H1 (cell line): ENCODE data around the gene CMSS1. TPM values are rescaled to one million over a fixed set of nuclear protein-coding genes. Genes with fewer than 3 reads are reported as not detected.

ENCODE experiments used
- CTCF ChIA-PET: fragments of 300-600 bp; sonication (Branson Sonifier 250); formaldehyde crosslinking; loops from one replicate; lab custom pipeline; 2021; ENCODE audit not compliant: partially characterized antibody; lab: Charles Lee
- POLR2A ChIA-PET: fragments of 300-600 bp; sonication (Branson Sonifier 250); formaldehyde crosslinking; loops from one replicate; lab custom pipeline; 2021; ENCODE audit warnings: inconsistent platforms; ENCODE audit not compliant: partially characterized antibody; lab: Charles Lee
- DNase-seq, 2 experiments: peaks; one replicate each; pipeline versions ENCODE4 v3.0.0 to v3.0.0-alpha.2; 2010 to 2022; ENCODE audit warnings: low spot score in 2 of 2, low read depth in 1 of 2, mixed read lengths in 1 of 2
- FAIRE-seq: peaks from 2 replicates; lab custom pipeline; 2011; peaks lifted over from hg19 to GRCh38; lab: Jason Lieb, UNC
- H2AFZ ChIP-seq: 2 replicates; pipeline ENCODE4 v1.8.1; 2012; ENCODE audit warnings: low read length, inconsistent platforms
- H2AK5ac ChIP-seq: 2 replicates; pipeline ENCODE4 v1.6.1; 2013; ENCODE audit warnings: low read depth, low read length
- H2BK120ac ChIP-seq: replicated peaks from 2 replicates; pipeline ENCODE3; 2013; ENCODE audit warnings: low read depth, low read length, inconsistent platforms
- H2BK12ac ChIP-seq: 2 replicates; pipeline ENCODE4 v1.6.1; 2013; ENCODE audit warnings: low read depth, low read length
- H2BK15ac ChIP-seq: 2 replicates; pipeline ENCODE4 v1.6.1; 2013; ENCODE audit warnings: low read length
- H2BK20ac ChIP-seq: 2 replicates; pipeline ENCODE4 v1.6.1; 2013; ENCODE audit warnings: low read length
- H2BK5ac ChIP-seq: 2 replicates; pipeline ENCODE4 v1.6.1; 2013; ENCODE audit warnings: low read depth, low read length
- H3K14ac ChIP-seq: 2 replicates; pipeline ENCODE4 v1.6.1; 2013; ENCODE audit warnings: inconsistent platforms; ENCODE audit not compliant: insufficient read length
- H3K18ac ChIP-seq: 2 replicates; pipeline ENCODE4 v1.6.1; 2013; ENCODE audit warnings: low read length; ENCODE audit errors: extremely low read depth
- H3K23ac ChIP-seq: 2 replicates; pipeline ENCODE4 v1.6.1; 2013; ENCODE audit warnings: inconsistent platforms; ENCODE audit not compliant: insufficient read length
- H3K23me2 ChIP-seq: 2 replicates; pipeline ENCODE4 v1.6.1; 2013; ENCODE audit warnings: low read depth, low read length
- H3K27ac ChIP-seq: 2 replicates; pipeline ENCODE4 v1.6.1; 2011; ENCODE audit warnings: low read depth, low read length, inconsistent platforms
- H3K27me3 ChIP-seq, 4 experiments: replicated peaks in 1 of 4; 1 replicate in 1 of 4; 2 replicates in 3 of 4; pipeline versions ENCODE4 v1.6.1 to v1.8.1; 2011 to 2013; ENCODE audit warnings: low read length in 3 of 4, mild to moderate bottlenecking in 3 of 4, inconsistent platforms in 2 of 4, mixed read lengths in 2 of 4, moderate library complexity in 1 of 4; ENCODE audit not compliant: control insufficient read depth in 3 of 4, insufficient read depth in 3 of 4; ENCODE audit errors: extremely low read depth in 1 of 4
- H3K36me3 ChIP-seq, 4 experiments: 2 replicates each; pipeline versions ENCODE4 v1.6.1 to v1.8.1; 2011 to 2013; ENCODE audit warnings: mild to moderate bottlenecking in 4 of 4, low read length in 3 of 4, moderate library complexity in 2 of 4, control low read depth in 1 of 4, inconsistent platforms in 1 of 4; ENCODE audit not compliant: insufficient read depth in 4 of 4, control insufficient read depth in 2 of 4
- H3K4ac ChIP-seq: replicated peaks from 2 replicates; pipeline ENCODE3; 2013; ENCODE audit warnings: low read length, low read depth, mixed read lengths, inconsistent platforms; ENCODE audit not compliant: insufficient read length
- H3K4me1 ChIP-seq, 4 experiments: replicated peaks in 1 of 4; 1 replicate in 1 of 4; 2 replicates in 3 of 4; pipeline versions ENCODE4 v1.6.1 to v1.8.1; 2011 to 2013; ENCODE audit warnings: low read length in 3 of 4, inconsistent platforms in 2 of 4, mixed read lengths in 1 of 4; ENCODE audit not compliant: insufficient read depth in 4 of 4, control insufficient read depth in 3 of 4
- H3K4me2 ChIP-seq, 2 experiments: 2 replicates each; pipeline versions ENCODE4 v1.6.1 to v1.8.1; 2011 to 2013; ENCODE audit warnings: low read depth in 2 of 2, low read length in 2 of 2, control low read depth in 1 of 2, inconsistent platforms in 1 of 2, mild to moderate bottlenecking in 1 of 2; ENCODE audit not compliant: insufficient read depth in 1 of 2
- H3K4me3 ChIP-seq, 4 experiments: fragments of 200-600, 300-600 bp in 1 of 4; sonication (generic), shearing (Covaris generic), sonication (Bioruptor Twin) in 1 of 4; 2 replicates each; pipeline versions ENCODE4 v1.5.1 to v1.8.1; 2011 to 2016; ENCODE audit warnings: low read length in 4 of 4, low read depth in 3 of 4, control low read depth in 2 of 4, inconsistent platforms in 2 of 4, mild to moderate bottlenecking in 2 of 4, mixed read lengths in 1 of 4, moderate library complexity in 1 of 4; ENCODE audit not compliant: insufficient read depth in 2 of 4; ENCODE audit errors: extremely low read depth in 1 of 4
- H3K56ac ChIP-seq: replicated peaks from 2 replicates; pipeline ENCODE3; 2013; ENCODE audit warnings: low read depth, mild to moderate bottlenecking, mixed read lengths, low read length, inconsistent platforms; ENCODE audit not compliant: insufficient read length
- H3K79me1 ChIP-seq: 2 replicates; pipeline ENCODE4 v1.6.1; 2013; ENCODE audit warnings: low read depth, low read length, control low read depth
- H3K79me2 ChIP-seq, 2 experiments: 2 replicates each; pipeline versions ENCODE4 v1.6.1 to v1.8.1; 2012 to 2013; ENCODE audit warnings: low read length in 2 of 2, mild to moderate bottlenecking in 2 of 2, inconsistent platforms in 1 of 2; ENCODE audit not compliant: insufficient read depth in 2 of 2, control insufficient read depth in 1 of 2
- H3K9ac ChIP-seq, 4 experiments: replicated peaks in 1 of 4; 1 replicate in 1 of 4; 2 replicates in 3 of 4; pipeline versions ENCODE4 v1.6.1 to v1.8.1; 2011 to 2013; ENCODE audit warnings: low read depth in 3 of 4, low read length in 3 of 4, control low read depth in 2 of 4, mild to moderate bottlenecking in 2 of 4, moderate library complexity in 2 of 4, inconsistent platforms in 1 of 4; ENCODE audit errors: extremely low read depth in 1 of 4
- H3K9me3 ChIP-seq, 2 experiments: 2 replicates each; pipeline versions ENCODE4 v1.6.1 to v1.8.1; 2012 to 2013; ENCODE audit warnings: mild to moderate bottlenecking in 2 of 2, moderate library complexity in 2 of 2, control low read depth in 1 of 2, inconsistent platforms in 1 of 2, low read depth in 1 of 2, low read length in 1 of 2, mixed read lengths in 1 of 2; ENCODE audit not compliant: insufficient read depth in 2 of 2
- H4K20me1 ChIP-seq, 2 experiments: replicated peaks in 1 of 2; 2 replicates each; pipeline versions ENCODE3 to v1.8.1; 2011 to 2013; ENCODE audit warnings: inconsistent platforms in 2 of 2, low read length in 2 of 2, mild to moderate bottlenecking in 1 of 2; ENCODE audit not compliant: insufficient read depth in 2 of 2, control insufficient read depth in 1 of 2
- H4K5ac ChIP-seq: 2 replicates; pipeline ENCODE4 v1.6.1; 2013; ENCODE audit warnings: low read length, low read depth, mixed read lengths, inconsistent platforms; ENCODE audit not compliant: insufficient read length
- H4K8ac ChIP-seq: 2 replicates; pipeline ENCODE4 v1.8.0; 2013; ENCODE audit warnings: mild to moderate bottlenecking, moderate library complexity, low read length, inconsistent platforms; ENCODE audit not compliant: insufficient read depth; ENCODE audit errors: extremely low read depth
- H4K91ac ChIP-seq: replicated peaks from 2 replicates; pipeline ENCODE3; 2013; ENCODE audit warnings: low read length, mixed read lengths, inconsistent platforms; ENCODE audit not compliant: insufficient read length
- CBX8 ChIP-seq: fragments of 300-800, 300-1000 bp; sonication (generic); IDR thresholded peaks from 2 replicates; pipeline ENCODE4 v1.7.1; 2016; ENCODE audit warnings: low read depth, low read length, borderline replicate concordance
- CEBPB ChIP-seq: IDR thresholded peaks from 2 replicates; pipeline ENCODE4 v1.6.1; 2012; ENCODE audit warnings: low read depth, low read length
- E2F6 ChIP-seq: IDR thresholded peaks from 2 replicates; pipeline ENCODE4 v1.6.1; 2012; ENCODE audit warnings: inconsistent platforms
- JUN ChIP-seq: IDR thresholded peaks from 2 replicates; pipeline ENCODE4 v1.6.1; 2011; ENCODE audit warnings: low read depth, mild to moderate bottlenecking, improper control_type of control experiment, low read length
- KDM4A ChIP-seq: IDR thresholded peaks from one replicate; pipeline ENCODE4 v1.7.1; 2012; ENCODE audit warnings: low read depth, mild to moderate bottlenecking, moderate library complexity, low read length, inconsistent platforms; ENCODE audit not compliant: severe bottlenecking
- MAX ChIP-seq: IDR thresholded peaks from 2 replicates; pipeline ENCODE4 v1.6.1; 2012; ENCODE audit warnings: inconsistent platforms
- POLR2A ChIP-seq, 2 experiments: IDR thresholded peaks; 1 replicate in 1 of 2; 2 replicates in 1 of 2; pipeline ENCODE4 v1.6.1; 2011; ENCODE audit warnings: low read depth in 2 of 2, low read length in 2 of 2, mild to moderate bottlenecking in 2 of 2; ENCODE audit errors: control extremely low read depth in 1 of 2
- RBBP5 ChIP-seq: IDR thresholded peaks from 2 replicates; pipeline ENCODE4 v1.7.1; 2012; ENCODE audit warnings: low read depth, mild to moderate bottlenecking, inconsistent platforms, low read length, moderate library complexity, borderline replicate concordance
- TAF7 ChIP-seq: optimal IDR thresholded peaks from 2 replicates; pipeline ENCODE3; 2011; ENCODE audit warnings: low read depth, mild to moderate bottlenecking, inconsistent platforms, low read length, moderate library complexity, borderline replicate concordance
- WGBS, 2 experiments: shearing (Covaris generic) in 1 of 2; methylation state at CpG; one replicate each; pipeline versions ENCODE4 v1.1.6 to v1.1.7; 2013 to 2015; ENCODE audit warnings: low lambda C conversion rate in 2 of 2, mixed read lengths in 2 of 2, inconsistent platforms in 1 of 2, low coverage in 1 of 2, missing lambda C conversion rate in 1 of 2; ENCODE audit not compliant: insufficient replicate concordance in 2 of 2, insufficient coverage in 1 of 2, insufficient read length in 1 of 2; ENCODE audit errors: extremely low coverage in 1 of 2, missing lambda C conversion rate in 1 of 2; 5-methylcytosine and 5-hydroxymethylcytosine counted together
- polyA plus RNA-seq, 7 experiments: library from polyadenylated mRNA; depleted of rRNA in 3 of 7; stranded (reverse) in 5 of 7; unstranded in 2 of 7; fragments of >200 nt in 5 of 7; fragments of 200-250 nt in 2 of 7; gene quantifications; 1 replicate in 5 of 7; 2 replicates in 1 of 7; 4 replicates in 1 of 7; pipeline versions ENCODE4 v1.2.1 to v1.2.3, GENCODE V29; 2011 to 2013; ENCODE audit warnings: missing spikeins in 2 of 7, mixed read lengths in 2 of 7
- total RNA-seq: library from RNA; stranded (reverse); fragmentation: NEBNext Ultra II Directional; extraction: Animal tissue kit (Norgen Biotek cat#: 25700); gene quantifications from 2 replicates; pipeline ENCODE4 v1.2.1, GENCODE V29; 2021

The CMSS1 gene
- total and polyA plus RNA-seq, 2 of the 8 experiments (the other 6 are each of a cell fraction or from before 2014, with no cell fraction given) = 15.2 to 75.1 TPM

GRCh38 chr3:99862208-99862607 is 44.5 kb downstream of the CMSS1 start:
- Histone ChIP-seq H3K79me2 (0 out of 4 replicates have a peak, but pooled peaks cover 0 to 1% of the 10 kb centered on the region in 2 experiments), H3K23ac (no peak overlapping the region), H3K4me2 (no peak overlapping the region), H3K79me1 (no peaks in the 10 kb centered on the region; the same call in 1 of the 2 replicates), H3K56ac (no peak overlapping the region), H3K23me2 (no peaks in the 10 kb centered on the region), H3K9me3 (no peaks in the 10 kb centered on the region), H2BK15ac (no peak overlapping the region), H2AFZ (no peak overlapping the region), H3K14ac (no peak overlapping the region), H3K18ac (no peak overlapping the region), H3K27ac (no peak overlapping the region), H2BK5ac (no peak overlapping the region), H3K9ac (no peak overlapping the region), H2BK12ac (no peak overlapping the region), H4K5ac (no peak overlapping the region), H2BK20ac (no peak overlapping the region), H3K27me3 (peaks cover 0 to 4% (median 0%) of the 10 kb centered on the region in 4 experiments; a peak in 3 of 7 replicates), H3K4me3 (no peak overlapping the region), H3K4me1 (no peaks in the 10 kb centered on the region; a peak in 1 of 7 replicates), H4K91ac (no peak overlapping the region), H4K20me1 (peaks cover 0 to 1% of the 10 kb centered on the region in 2 experiments), H2BK120ac (no peak overlapping the region), H3K36me3 (no peaks in the 10 kb centered on the region; a peak in 1 of 8 replicates), H4K8ac (no peak overlapping the region), H2AK5ac (no peak overlapping the region), H3K4ac (no peak overlapping the region)
- TF ChIP-seq RBBP5 (no peak), TAF7 (no peak), JUN (no peak), POLR2A (IDR thresholded peaks at IDR 0.05; ENCODE audit: control extremely low read depth in 1 of 2, low read depth in 2 of 2, low read length in 2 of 2) (no peak), E2F6 (no peak), MAX (no peak), CEBPB (no peak), KDM4A (no peak), CBX8 (no peak)
- no peak for FAIRE-seq
- POLR2A ChIA-PET = no interaction called here
- DNase-seq = no peak
- WGBS, 2 experiments = 76% methylated on average over 2 of the region's 2 CpGs; no CpG with 5 or more reads in 1 of the 2 experiments
- CTCF ChIA-PET = interaction anchor here (0.7 kb wide), 1 partner anchor 14 kb away, joined by 3 read pairs; no protein-coding TSS in a partner anchor
